ENCODE results near the gene ZNF579.

ZNF579 gene

DNA sequence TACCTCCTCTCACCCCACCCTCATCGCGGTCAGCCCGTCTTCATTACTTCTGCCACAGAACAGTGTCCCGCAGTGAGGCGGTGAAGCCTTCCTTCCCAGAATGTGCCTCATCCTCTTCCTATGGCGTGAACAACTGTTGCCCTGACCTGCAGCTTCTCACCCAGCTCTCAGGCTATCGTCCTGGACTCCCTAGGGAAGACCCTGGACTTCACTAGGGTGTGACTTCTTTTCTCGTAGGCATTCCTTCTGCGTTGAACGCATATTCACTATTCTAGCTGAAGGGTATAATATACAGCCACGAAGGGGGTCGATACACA, 25.8 kb upstream of the ZNF579 start:
- Histone ChIP-seq H3K9ac (ENCODE audit: insufficient read length) (peak overlapping the region; percentile 96), H3K27ac (peak overlapping the region; percentile 98), H3K36me3 (ENCODE audit: insufficient read depth, low read length) (peaks cover 4% of the 10 kb centered on the region; the same call in 1 of the 2 replicates), H3K9me3 (ENCODE audit: low read depth, low read length) (no peaks in the 10 kb centered on the region), H3K4me3 (peak overlapping the region; percentile 98)
- TF ChIP-seq EZH2 (IDR thresholded peaks at IDR 0.05) (no peak), POLR2AphosphoS5 (IDR thresholded peaks at IDR 0.05; ENCODE audit: borderline replicate concordance, low read depth, low read length) (no peak), FOXP2 (optimal IDR thresholded peaks at IDR 0.05; ENCODE audit: control extremely low read depth, extremely low read length, insufficient read depth) (no peak)
- no peak for DNase-seq (ENCODE audit: low read depth, low spot score)

DNA sequence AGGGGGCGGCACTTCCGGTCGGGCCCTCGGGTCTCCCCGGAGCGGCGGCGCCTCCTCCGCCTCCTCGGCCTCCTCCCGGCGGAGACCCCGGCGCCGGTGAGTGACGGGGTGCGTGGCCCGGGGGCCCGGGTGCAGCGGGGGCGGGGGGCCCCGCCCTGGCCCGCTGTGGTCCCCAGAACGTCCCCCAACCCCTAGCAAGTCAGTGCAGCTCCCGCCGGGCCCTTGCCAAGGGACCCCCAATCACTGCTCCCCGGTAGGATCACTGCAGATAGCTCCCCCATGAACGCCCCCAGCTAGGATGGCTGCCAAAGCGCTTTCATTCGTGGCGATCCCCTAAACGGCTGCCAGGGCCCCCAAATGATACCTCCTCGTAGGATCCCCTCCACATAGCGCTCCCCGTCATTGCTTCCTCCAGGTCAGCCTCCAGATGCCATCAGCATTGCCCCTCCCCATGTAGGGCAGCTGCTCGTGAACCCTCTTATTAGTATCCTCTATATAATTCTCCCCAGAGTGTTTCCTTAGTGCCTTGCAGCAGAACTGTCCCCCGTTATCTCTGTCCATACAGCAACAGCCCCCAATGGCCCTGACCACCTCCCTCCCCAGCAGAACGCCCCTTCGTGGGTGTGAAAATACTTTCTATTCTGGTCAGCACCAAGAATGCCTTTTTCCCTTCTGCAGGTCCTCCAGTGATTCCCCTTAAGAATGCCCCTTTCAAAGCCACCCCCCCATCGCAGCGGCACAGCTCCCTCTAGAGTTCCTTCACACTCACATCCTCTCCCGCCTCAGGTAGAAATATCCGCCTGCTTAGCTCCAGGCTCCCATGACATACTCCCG, 25.2 kb upstream of the ZNF579 start, which contains the start of gene ZNF865:
Gene ZNF865 (plus strand): TSS at position 11 of the 834 bp plus-strand sequence. CDS start 7,972 bp downstream, outside the sequence.
- TF ChIP-seq POLR2AphosphoS5 (IDR thresholded peaks at IDR 0.05; ENCODE audit: borderline replicate concordance, low read depth, low read length) (no peak), EZH2 (IDR thresholded peaks at IDR 0.05) (no peak), FOXP2 (optimal IDR thresholded peaks at IDR 0.05; ENCODE audit: control extremely low read depth, extremely low read length, insufficient read depth) (no peak)
- Histone ChIP-seq H3K4me3 (peak within 1 kb of the TSS; percentile 98), H3K27ac (peak within 1 kb of the TSS; percentile 98), H3K9me3 (ENCODE audit: low read depth, low read length) (no peaks in the 10 kb centered on the region), H3K36me3 (ENCODE audit: insufficient read depth, low read length) (peaks cover 4% of the 10 kb centered on the region; the same call in 1 of the 2 replicates), H3K9ac (ENCODE audit: insufficient read length) (peak within 1 kb of the TSS; percentile 96)
- peak; percentile 59 for DNase-seq (ENCODE audit: low read depth, low spot score)

DNA sequence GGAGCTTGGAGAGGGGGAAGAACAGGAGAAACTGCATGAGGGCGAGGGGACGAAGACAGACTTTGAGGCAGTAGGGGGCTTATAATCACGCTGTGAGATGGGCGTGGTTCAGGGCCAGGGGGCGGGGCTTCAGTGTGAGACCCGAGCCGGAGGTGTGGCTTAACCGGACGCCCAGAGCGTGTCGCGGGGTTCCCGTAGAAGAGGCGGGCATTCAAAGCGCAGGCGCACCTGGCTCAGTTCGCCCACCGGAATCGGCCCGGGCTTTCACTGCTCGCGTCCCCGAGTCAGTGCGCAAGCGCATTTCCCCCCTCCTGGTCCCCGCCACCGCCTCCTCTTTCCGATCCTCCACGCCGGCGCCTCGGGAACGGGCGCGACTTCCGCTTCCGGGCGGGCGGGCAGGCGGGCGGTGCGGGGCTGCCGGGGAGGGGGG, 24.6 kb upstream of the ZNF579 start:
- H3K36me3 ChIP-seq (ENCODE audit: insufficient read depth, low read length) = peaks cover 4% of the 10 kb centered on the region; the same call in 1 of the 2 replicates
- H3K4me3 ChIP-seq = peak overlapping the region; percentile 98
- no peak for TF ChIP-seq EZH2 (IDR thresholded peaks at IDR 0.05)
- TF ChIP-seq POLR2AphosphoS5 (IDR thresholded peaks at IDR 0.05; ENCODE audit: borderline replicate concordance, low read depth, low read length) = peak; percentile 15
- no peak overlapping the region for H3K9ac ChIP-seq (ENCODE audit: insufficient read length)
- H3K9me3 ChIP-seq (ENCODE audit: low read depth, low read length) = no peaks in the 10 kb centered on the region
- peak overlapping the region; percentile 98 for H3K27ac ChIP-seq
- DNase-seq (ENCODE audit: low read depth, low spot score) = peak; percentile 96

DNA sequence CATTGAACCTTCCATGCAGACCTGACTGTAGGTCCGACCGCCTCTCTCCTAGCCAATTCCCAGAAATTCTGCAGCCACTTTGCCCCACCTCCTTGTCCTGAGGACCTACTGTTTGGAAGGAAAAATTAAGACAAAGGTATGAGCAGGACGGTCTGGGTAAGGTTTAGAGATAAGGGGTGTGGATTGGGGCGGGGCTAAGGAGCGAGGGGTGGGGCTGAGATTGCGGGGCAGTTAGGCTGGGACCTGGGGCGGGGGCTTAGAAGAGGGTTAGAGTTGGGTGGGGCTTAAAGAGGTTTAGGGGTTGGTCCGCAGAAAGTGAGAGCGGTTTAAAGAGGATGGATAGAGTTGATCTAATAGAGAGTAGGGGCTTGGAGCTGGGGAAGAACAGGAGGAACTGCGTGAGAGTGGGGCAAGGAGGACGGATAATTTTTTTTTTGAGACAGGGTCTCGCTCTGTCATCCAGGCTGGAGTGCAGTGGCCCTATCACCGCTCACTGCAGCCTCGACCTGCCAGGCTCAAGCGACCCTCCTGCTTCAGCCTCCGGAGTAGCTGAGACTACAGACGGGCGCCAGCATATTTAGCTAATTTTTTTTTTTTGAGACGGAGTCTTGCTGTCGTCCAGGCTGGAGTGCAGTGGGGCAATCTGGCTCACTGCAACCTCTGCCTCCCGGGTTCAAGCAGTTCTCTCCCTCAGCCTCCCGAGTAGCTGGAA, 23.1 kb upstream of the ZNF579 start:
- no peak overlapping the region for H3K9ac ChIP-seq (ENCODE audit: insufficient read length)
- no peak for TF ChIP-seq POLR2AphosphoS5 (IDR thresholded peaks at IDR 0.05; ENCODE audit: borderline replicate concordance, low read depth, low read length)
- TF ChIP-seq EZH2 (IDR thresholded peaks at IDR 0.05) = no peak
- TF ChIP-seq FOXP2 (optimal IDR thresholded peaks at IDR 0.05; ENCODE audit: control extremely low read depth, extremely low read length, insufficient read depth) = no peak
- DNase-seq (ENCODE audit: low read depth, low spot score) = no peak
- H3K36me3 ChIP-seq (ENCODE audit: insufficient read depth, low read length) = no peaks in the 10 kb centered on the region
- no peaks in the 10 kb centered on the region for H3K9me3 ChIP-seq (ENCODE audit: low read depth, low read length)
- H3K4me3 ChIP-seq = no peak overlapping the region; the same call in 1 of the 2 replicates
- peak overlapping the region; percentile 98 for H3K27ac ChIP-seq

- Histone ChIP-seq H3K9me3 (ENCODE audit: low read depth, low read length) (no peaks in the 10 kb centered on the region), H3K36me3 (ENCODE audit: insufficient read depth, low read length) (no peaks in the 10 kb centered on the region), H3K4me3 (no peak overlapping the region), H3K27ac (peak overlapping the region; percentile 98; the same call in 1 of the 2 replicates), H3K9ac (ENCODE audit: insufficient read length) (no peak overlapping the region)
- no peak for DNase-seq (ENCODE audit: low read depth, low spot score)
- TF ChIP-seq FOXP2 (optimal IDR thresholded peaks at IDR 0.05; ENCODE audit: control extremely low read depth, extremely low read length, insufficient read depth) (no peak), POLR2AphosphoS5 (IDR thresholded peaks at IDR 0.05; ENCODE audit: borderline replicate concordance, low read depth, low read length) (no peak), EZH2 (IDR thresholded peaks at IDR 0.05) (no peak)
Observed at GRCh38 chr19:55603115-55603514, 22.5 kb upstream of the ZNF579 start.

- Histone ChIP-seq H3K36me3 (ENCODE audit: insufficient read depth, low read length) (peaks cover 2% of the 10 kb centered on the region; the same call in 1 of the 2 replicates), H3K9me3 (ENCODE audit: low read depth, low read length) (no peaks in the 10 kb centered on the region), H3K27ac (no peak overlapping the region), H3K9ac (ENCODE audit: insufficient read length) (no peak overlapping the region), H3K4me3 (no peak overlapping the region)
- TF ChIP-seq FOXP2 (optimal IDR thresholded peaks at IDR 0.05; ENCODE audit: control extremely low read depth, extremely low read length, insufficient read depth) = no peak
- TF ChIP-seq POLR2AphosphoS5 (IDR thresholded peaks at IDR 0.05; ENCODE audit: borderline replicate concordance, low read depth, low read length) = no peak
- no peak for TF ChIP-seq EZH2 (IDR thresholded peaks at IDR 0.05)
- no peak for DNase-seq (ENCODE audit: low read depth, low spot score)
Observed at GRCh38 chr19:55602104-55603001, 21.7 kb upstream of the ZNF579 start.

DNA sequence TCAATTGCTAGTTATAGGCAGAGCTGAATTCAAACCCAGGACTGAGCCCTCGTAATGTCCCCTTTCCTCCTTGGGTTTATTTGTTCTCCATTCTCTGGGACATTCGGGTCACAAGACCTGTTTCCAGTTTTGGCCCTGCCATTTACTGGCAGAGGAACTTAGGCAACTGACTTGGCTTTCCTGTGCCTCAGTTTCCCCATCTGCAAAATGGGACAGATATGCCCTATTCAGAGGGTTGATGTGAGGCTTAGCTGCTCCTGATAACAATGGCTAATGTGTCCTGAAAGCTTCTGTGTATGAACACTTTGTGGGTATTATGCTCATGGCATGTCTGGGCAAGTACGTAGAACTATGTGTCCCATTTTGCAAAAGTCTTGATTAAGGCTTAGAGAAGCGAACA, 20.4 kb upstream of the ZNF579 start:
- no peak for DNase-seq (ENCODE audit: low read depth, low spot score)
- H3K36me3 ChIP-seq (ENCODE audit: insufficient read depth, low read length) = peaks cover 12% of the 10 kb centered on the region
- peak overlapping the region; percentile 100 for H3K4me3 ChIP-seq
- H3K9ac ChIP-seq (ENCODE audit: insufficient read length) = peak overlapping the region; percentile 79
- no peaks in the 10 kb centered on the region for H3K9me3 ChIP-seq (ENCODE audit: low read depth, low read length)
- no peak for TF ChIP-seq EZH2 (IDR thresholded peaks at IDR 0.05)
- no peak for TF ChIP-seq POLR2AphosphoS5 (IDR thresholded peaks at IDR 0.05; ENCODE audit: borderline replicate concordance, low read depth, low read length)
- TF ChIP-seq FOXP2 (optimal IDR thresholded peaks at IDR 0.05; ENCODE audit: control extremely low read depth, extremely low read length, insufficient read depth) = no peak
- peak overlapping the region; percentile 99 for H3K27ac ChIP-seq
